Activated T-helper 17 cell treated with anti-CD3 and anti-CD28 coated beads, Interleukin-2, amount 50 U/mL, for 72 hours (primary cell): ENCODE data around the gene PRKCG. TPM values are rescaled to one million over a fixed set of nuclear protein-coding genes. Genes with fewer than 3 reads are reported as not detected.
"Not testable (repeated sequence)": the region's sequence is repeated elsewhere in the genome, so short reads cannot be mapped to it uniquely, and the experiment has no call there.

Experiments used
- ATAC-seq: fragments of 150-1000 bp; cut with Tn5 transposase; replicated peaks from 2 replicates; pipeline ENCODE4 v1.10.0; 2021; ENCODE audit warnings: mild to moderate bottlenecking, moderate library complexity
- H3K27ac Mint-ChIP-seq: one replicate; pipeline ENCODE4 v1.8.0; 2022; ENCODE audit warnings: mixed read lengths
- H3K27me3 Mint-ChIP-seq: one replicate; pipeline ENCODE4 v1.8.0; 2022; ENCODE audit warnings: mixed read lengths
- H3K36me3 Mint-ChIP-seq: one replicate; pipeline ENCODE4 v1.8.0; 2022; ENCODE audit warnings: low read depth, mild to moderate bottlenecking, mixed read lengths
- H3K4me1 Mint-ChIP-seq: one replicate; pipeline ENCODE4 v1.8.0; 2022; ENCODE audit warnings: mixed read lengths
- H3K4me3 Mint-ChIP-seq: one replicate; pipeline ENCODE4 v1.8.0; 2022; ENCODE audit warnings: mild to moderate bottlenecking, mixed read lengths
- H3K9me3 Mint-ChIP-seq: one replicate; pipeline ENCODE4 v1.8.0; 2022; ENCODE audit warnings: mixed read lengths
- total RNA-seq, 2 donors: library from RNA; stranded (reverse); gene quantifications; one replicate each; pipeline ENCODE4 v1.2.3, GENCODE V29; 2022

PRKCG gene
- total RNA-seq, 2 donors from 2014 or later: not detected

DNA sequence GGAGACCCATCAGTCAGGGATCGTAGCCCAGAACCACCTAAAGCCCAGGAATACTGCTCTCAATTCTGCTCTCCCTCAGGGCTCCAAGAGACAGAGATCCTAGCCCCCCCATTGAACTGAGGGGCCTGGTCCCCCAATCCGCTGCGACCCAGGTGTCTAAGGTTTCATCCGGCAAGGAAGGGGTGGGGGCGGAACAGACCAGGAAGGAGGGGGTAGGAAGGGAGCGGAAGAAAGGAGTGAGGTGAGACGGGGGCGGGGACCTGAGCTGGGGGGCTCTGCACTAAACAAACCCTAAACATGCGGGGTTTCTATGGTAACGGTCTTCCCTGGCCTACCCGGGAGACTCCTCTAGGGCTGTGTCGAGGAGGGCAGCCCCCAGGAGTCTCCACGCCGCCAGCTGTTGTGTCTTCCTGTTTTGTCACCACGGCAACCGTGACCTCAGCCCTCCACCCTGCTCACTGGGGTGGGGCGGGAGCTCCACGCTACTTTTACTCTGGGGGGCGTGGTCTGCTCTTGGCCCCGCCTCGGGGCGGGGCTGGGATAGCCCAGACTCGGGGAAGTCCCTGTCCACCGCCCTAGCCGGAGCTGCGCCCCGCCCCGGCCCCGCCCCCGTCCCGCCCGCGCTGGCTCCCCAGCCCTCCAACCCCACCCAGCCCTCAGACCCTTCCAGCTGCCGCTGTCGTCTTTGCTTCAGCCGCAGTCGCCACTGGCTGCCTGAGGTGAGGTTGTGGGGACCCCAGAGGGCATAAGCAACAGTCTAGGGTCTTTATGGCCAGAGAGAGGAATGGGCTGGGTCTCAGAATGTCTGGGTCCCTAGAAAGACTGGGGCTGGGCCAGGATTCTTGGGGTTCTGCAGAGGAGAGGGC, 14.5 kb upstream of the PRKCG start, which contains the start of gene MYADM:
MYADM (plus strand) TSS at position 659 of the 866 bp plus-strand sequence. CDS start 5,647 bp downstream, outside the sequence.
- peak within 1 kb of the TSS; percentile 99 for H3K27ac Mint-ChIP-seq
- no peaks in the 10 kb centered on the region for H3K27me3 Mint-ChIP-seq
- ATAC-seq: peak; percentile 78
- H3K36me3 Mint-ChIP-seq: peaks cover 42% of the 10 kb centered on the region
- H3K4me3 Mint-ChIP-seq: peak within 1 kb of the TSS; percentile 96
- no peaks in the 10 kb centered on the region for H3K9me3 Mint-ChIP-seq
- peaks cover 17% of the 10 kb centered on the region for H3K4me1 Mint-ChIP-seq

DNA sequence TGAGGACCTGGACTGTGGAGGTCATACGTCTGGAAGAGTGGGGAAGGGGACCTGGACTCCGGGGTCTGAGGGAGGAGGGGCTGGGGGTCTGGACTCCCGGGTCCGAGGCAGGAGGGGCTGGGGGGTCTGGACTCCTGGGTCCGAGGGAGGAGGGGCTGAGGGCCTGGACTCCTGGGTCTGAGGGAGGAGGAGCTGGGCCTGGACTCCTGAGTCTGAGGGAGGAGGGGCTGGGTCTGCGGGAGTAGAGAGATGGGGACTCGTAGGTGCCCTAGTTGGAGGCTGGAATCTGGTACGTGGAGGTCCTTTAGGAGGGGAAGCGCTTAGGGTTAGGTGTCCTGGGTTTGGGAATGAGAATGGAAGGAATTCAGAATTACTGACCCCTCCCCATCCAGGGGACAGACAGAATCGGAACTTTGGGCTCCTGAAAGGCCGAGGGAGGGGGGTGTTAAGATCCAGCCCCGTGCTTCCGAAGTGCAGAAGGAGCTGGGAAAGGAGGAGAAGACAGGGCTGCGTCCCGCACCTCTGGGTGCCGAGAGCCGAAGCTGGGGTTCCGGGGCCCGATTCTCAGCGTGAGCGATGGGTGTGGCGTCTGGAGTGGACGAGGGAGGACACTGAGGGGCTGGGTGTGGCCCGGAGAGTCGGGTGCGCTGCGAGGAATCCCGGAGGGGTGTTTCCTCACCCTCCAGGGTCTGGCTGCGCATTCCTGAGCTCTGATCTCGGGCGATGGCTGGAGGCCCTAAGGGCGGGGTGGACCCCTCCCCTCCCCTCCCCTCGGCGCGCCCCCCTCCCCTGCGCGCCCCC, 13.7 kb upstream of the PRKCG start:
- ATAC-seq: peak; percentile 6
- Mint-ChIP-seq H3K9me3 (no peaks in the 10 kb centered on the region), H3K4me1 (peaks cover 21% of the 10 kb centered on the region), H3K36me3 (peaks cover 50% of the 10 kb centered on the region), H3K27ac (peak overlapping the region; percentile 99), H3K27me3 (no peaks in the 10 kb centered on the region), H3K4me3 (peak overlapping the region; percentile 96)

DNA sequence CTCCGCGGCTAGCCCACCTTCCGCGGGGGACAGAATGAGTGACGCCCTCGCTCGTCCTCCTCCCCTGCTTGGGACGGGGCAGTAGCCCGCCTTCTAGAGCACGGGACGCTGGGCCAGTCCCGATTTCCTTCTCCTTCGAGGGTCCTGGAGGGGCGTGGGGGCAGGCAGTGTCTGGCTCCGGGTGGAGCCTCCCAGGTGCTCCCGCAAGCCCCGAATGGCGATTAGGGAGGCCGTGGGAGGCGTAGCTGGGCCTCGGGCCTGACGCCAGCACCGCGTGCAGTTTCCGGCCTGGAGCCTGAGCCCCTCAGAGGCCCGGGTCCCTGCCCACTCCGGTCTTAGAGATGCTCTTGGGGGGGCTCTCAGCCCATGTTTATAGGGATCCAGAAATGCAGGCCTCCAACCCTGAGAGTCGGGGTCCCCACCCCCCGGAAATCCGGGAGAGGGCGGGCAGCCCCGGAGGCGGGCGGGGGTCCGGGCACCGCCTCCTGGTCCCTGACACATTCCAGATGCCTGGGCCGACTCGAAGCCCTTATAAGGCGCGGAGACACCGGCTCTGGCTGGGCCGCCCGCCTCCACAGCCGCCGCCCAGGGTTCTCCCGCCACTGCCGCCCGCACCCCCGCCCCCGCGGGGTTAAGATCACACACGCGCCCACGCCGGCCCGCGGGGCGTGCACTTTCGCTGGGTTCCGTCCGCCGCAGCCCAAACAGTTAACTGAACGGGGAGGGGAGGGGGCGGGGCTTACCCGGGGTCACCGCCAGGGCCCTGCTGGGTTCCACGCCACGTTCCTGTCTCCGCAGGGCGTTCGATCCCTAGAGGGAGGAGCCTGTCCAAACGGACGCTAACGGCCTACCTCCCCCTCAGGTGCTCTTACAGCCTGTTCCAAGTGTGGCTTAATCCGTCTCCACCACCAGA, 12.8 kb upstream of the PRKCG start:
- H3K36me3 Mint-ChIP-seq: peaks cover 59% of the 10 kb centered on the region
- peaks cover 28% of the 10 kb centered on the region for H3K4me1 Mint-ChIP-seq
- ATAC-seq: peak; percentile 63
- H3K27ac Mint-ChIP-seq: peak overlapping the region; percentile 75
- no peaks in the 10 kb centered on the region for H3K9me3 Mint-ChIP-seq
- peak overlapping the region; percentile 96 for H3K4me3 Mint-ChIP-seq
- no peaks in the 10 kb centered on the region for H3K27me3 Mint-ChIP-seq

DNA sequence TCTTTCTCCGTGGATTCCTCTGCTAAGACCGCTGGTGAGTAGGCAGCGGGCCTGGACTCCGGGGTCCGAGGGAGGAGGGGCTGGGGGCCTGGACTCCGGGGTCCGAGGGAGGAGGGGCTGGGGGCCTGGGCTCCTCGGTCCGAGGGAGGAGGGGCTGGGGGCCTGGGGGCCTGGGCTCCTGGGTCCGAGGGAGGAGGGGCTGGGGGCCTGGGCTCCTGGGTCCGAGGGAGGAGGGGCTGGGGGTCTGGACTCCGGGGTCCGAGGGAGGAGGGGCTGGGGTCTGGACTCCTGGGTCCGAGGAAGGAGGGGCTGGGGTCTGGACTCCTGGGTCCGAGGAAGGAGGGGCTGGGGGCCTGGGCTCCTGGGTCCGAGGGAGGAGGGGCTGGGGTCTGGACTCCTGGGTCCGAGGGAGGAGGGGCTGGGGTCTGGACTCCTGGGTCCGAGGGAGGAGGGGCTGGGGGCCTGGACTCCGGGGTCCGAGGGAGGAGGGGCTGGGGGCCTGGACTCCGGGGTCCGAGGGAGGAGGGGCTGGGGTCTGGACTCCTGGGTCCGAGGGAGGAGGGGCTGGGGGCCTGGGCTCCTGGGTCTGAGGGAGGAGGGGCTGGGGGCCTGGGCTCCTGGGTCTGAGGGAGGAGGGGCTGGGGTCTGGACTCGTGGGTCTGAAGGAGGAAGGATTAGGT, 12.1 kb upstream of the PRKCG start:
- Mint-ChIP-seq H3K27ac (peak overlapping the region; percentile 75), H3K4me3 (peak overlapping the region; percentile 96), H3K36me3 (peaks cover 67% of the 10 kb centered on the region), H3K4me1 (peaks cover 36% of the 10 kb centered on the region)
- not testable (repeated sequence) for ATAC-seq, H3K9me3 Mint-ChIP-seq, H3K27me3 Mint-ChIP-seq

DNA sequence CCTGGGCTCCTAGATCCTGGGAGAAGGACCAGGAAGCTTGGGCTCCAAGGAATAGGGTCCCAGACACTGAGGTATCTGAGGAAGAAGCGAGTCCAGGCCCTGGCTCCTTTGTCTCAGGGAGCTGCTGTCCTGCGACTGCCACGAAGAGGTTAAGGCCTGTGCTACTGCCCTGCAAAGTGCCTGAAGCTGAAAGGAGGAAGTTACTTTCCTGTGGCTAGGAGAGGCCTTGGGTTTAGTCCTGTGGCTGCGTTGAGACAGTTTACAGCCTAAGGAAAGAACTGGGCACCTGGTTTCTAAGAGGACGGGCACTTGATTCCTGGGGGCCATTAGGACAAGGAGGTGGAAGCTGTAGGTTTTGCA, 11.5 kb upstream of the PRKCG start:
- Mint-ChIP-seq H3K4me1 (peaks cover 37% of the 10 kb centered on the region), H3K27me3 (no peaks in the 10 kb centered on the region), H3K9me3 (no peaks in the 10 kb centered on the region), H3K36me3 (peaks cover 72% of the 10 kb centered on the region), H3K4me3 (peak overlapping the region; percentile 47), H3K27ac (peak overlapping the region; percentile 4)
- no peak for ATAC-seq

DNA sequence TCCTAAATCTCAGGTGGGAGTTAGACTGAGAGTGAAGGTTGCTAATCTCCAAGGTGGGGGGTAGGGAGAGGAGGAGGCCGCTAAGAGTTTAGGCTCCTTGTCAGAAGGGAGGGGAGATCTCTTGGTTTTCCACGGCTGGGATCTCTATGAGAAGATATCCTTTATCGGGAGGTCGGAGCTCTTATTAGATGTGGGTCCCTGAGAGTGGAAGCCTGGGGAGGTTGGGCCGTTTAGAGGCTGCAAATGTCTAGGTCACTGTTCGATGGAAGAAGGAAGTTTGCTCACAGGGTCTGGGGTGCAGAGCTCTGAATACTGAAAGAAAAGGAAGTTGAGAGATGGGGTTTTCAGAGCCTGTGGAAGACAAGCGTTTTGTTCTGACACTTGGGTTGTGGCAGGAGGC, 10.5 kb upstream of the PRKCG start:
- Mint-ChIP-seq H3K27ac (peak overlapping the region; percentile 4), H3K9me3 (no peaks in the 10 kb centered on the region), H3K36me3 (peaks cover 82% of the 10 kb centered on the region), H3K4me3 (peak overlapping the region; percentile 47), H3K4me1 (peaks cover 37% of the 10 kb centered on the region), H3K27me3 (no peaks in the 10 kb centered on the region)
- no peak for ATAC-seq

DNA sequence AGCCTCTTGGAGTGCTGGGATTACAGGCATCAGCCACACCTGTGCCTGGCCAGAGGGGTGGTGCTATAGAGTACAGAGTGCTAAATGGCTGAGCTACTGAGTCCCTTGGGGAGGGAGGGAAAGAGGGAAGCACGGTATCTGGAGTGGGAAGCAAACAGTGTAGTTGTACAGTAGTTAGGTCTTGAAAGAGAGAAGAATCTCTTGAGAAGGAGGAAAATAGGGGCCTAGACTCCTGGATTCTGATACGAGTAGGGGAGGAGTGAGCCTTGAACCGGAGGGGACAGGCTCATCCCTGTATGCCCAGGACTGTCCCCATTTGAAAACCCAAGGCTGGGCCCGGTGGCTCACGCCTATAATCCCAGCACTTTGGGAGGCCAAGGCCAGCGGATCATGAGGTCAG, 9.2 kb upstream of the PRKCG start:
- no peaks in the 10 kb centered on the region for H3K27me3 Mint-ChIP-seq
- H3K4me3 Mint-ChIP-seq: peak overlapping the region; percentile 10
- H3K27ac Mint-ChIP-seq: peak overlapping the region; percentile 59
- H3K36me3 Mint-ChIP-seq: peaks cover 78% of the 10 kb centered on the region
- H3K9me3 Mint-ChIP-seq: no peaks in the 10 kb centered on the region
- peaks cover 36% of the 10 kb centered on the region for H3K4me1 Mint-ChIP-seq
- no peak for ATAC-seq

DNA sequence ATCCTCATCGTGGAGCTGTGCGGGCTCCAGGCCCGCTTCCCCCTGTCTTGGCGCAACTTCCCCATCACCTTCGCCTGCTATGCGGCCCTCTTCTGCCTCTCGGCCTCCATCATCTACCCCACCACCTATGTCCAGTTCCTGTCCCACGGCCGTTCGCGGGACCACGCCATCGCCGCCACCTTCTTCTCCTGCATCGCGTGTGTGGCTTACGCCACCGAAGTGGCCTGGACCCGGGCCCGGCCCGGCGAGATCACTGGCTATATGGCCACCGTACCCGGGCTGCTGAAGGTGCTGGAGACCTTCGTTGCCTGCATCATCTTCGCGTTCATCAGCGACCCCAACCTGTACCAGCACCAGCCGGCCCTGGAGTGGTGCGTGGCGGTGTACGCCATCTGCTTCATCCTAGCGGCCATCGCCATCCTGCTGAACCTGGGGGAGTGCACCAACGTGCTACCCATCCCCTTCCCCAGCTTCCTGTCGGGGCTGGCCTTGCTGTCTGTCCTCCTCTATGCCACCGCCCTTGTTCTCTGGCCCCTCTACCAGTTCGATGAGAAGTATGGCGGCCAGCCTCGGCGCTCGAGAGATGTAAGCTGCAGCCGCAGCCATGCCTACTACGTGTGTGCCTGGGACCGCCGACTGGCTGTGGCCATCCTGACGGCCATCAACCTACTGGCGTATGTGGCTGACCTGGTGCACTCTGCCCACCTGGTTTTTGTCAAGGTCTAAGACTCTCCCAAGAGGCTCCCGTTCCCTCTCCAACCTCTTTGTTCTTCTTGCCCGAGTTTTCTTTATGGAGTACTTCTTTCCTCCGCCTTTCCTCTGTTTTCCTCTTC, 8.0 kb upstream of the PRKCG start:
- ATAC-seq: no peak
- H3K4me3 Mint-ChIP-seq: peak overlapping the region; percentile 35
- H3K27ac Mint-ChIP-seq: peak overlapping the region; percentile 55
- H3K9me3 Mint-ChIP-seq: no peaks in the 10 kb centered on the region
- no peaks in the 10 kb centered on the region for H3K27me3 Mint-ChIP-seq
- H3K36me3 Mint-ChIP-seq: peaks cover 69% of the 10 kb centered on the region
- H3K4me1 Mint-ChIP-seq: peaks cover 36% of the 10 kb centered on the region

DNA sequence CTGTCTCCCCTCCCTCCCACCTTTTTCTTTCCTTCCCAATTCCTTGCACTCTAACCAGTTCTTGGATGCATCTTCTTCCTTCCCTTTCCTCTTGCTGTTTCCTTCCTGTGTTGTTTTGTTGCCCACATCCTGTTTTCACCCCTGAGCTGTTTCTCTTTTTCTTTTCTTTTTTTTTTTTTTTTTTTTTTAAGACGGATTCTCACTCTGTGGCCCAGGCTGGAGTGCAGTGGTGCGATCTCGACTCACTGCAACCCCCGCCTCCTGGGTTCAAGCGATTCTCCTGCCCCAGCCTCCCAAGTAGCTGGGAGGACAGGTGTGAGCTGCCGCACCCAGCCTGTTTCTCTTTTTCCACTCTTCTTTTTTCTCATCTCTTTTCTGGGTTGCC, 7.4 kb upstream of the PRKCG start:
- Mint-ChIP-seq H3K9me3 (no peaks in the 10 kb centered on the region), H3K27ac (peak overlapping the region; percentile 55), H3K36me3 (peaks cover 66% of the 10 kb centered on the region), H3K4me1 (peaks cover 36% of the 10 kb centered on the region), H3K4me3 (peak overlapping the region; percentile 35), H3K27me3 (no peaks in the 10 kb centered on the region)
- ATAC-seq: no peak

DNA sequence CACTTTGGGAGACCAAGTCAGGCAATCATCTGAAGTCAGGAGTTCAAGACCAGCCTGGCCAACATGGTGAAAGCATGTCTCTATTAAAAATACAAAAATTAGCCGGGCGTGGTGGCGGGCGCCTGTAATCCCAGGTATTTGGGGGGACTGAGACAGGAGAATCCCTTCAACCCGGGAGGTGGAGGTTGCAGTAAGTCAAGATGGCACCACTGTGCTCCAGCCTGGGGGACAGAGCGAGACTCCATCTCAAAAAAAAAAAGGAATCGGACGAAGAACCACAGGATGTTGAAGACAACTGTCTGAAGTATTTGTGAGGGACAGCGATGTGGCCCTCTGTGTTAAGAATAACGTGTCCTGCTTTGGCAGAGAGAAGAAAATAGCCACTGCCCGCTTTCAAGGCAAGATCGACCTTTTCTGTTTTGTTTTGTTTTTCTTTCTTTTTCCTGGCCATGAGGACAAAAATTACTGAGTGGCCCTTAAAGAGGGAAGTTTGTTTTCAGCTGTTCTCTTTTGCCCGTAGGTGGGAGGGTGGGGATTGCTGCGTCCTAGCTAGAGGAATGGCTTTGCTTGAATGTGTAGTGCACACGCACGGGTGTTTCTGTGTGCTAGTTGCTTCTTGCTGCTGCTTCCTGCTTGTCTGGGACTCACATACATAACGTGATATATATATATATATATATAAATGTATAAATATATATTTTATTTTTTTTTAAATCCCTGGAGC, 6.2 kb upstream of the PRKCG start:
- Mint-ChIP-seq H3K4me3 (no peak overlapping the region), H3K27me3 (no peaks in the 10 kb centered on the region), H3K36me3 (peaks cover 59% of the 10 kb centered on the region), H3K4me1 (peaks cover 36% of the 10 kb centered on the region), H3K27ac (no peak overlapping the region), H3K9me3 (no peaks in the 10 kb centered on the region)
- ATAC-seq: no peak

DNA sequence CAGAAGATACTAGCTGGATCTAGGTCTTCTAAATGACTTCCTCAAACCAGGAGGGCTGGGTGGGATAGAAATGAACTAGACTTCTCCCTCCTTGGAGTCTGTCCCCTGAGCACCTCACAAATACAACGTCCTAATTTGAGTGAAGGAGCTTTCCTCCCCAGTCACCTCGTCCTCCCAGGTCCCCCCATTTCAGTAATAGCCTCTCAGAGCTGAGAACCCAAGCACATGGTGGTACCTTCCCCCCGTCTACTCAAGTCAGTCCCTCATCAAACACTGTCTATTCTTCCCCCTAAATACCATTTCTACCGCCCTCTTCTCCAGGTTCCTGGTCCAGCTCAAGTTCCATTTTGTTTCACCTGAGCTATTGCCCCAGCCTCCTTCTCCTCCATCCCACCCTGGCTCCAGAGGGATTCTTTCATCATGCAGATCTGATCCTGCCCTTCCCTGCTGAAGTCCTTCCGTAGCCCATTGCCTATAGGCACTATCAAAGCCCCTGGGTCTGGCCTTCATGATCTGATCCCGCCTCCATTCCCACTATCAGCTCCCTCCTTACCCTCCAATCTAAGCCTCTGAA, 5.3 kb upstream of the PRKCG start:
- no peak overlapping the region for H3K27ac Mint-ChIP-seq

DNA sequence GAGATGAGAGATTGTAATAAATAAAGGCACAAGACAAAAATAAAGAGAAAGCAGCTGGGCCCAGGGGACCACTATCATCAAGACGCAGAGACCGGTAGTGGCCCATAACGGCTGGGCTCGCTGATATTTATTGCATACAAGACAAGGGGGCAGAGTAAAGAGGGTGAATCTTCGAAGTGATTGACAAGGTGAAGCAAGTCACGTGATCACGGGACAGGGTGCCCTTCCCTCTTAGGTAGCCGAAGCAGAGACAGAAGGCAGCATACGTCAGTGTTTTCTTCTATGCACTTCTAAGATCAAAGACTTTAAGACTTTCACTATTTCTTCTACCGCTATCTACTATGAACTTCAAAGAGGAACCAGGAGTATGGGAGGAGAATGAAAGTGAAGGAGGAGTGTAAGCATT, 4.6 kb upstream of the PRKCG start:
- Mint-ChIP-seq H3K36me3 (peaks cover 43% of the 10 kb centered on the region), H3K4me1 (peaks cover 28% of the 10 kb centered on the region), H3K27me3 (no peaks in the 10 kb centered on the region), H3K9me3 (no peaks in the 10 kb centered on the region), H3K4me3 (peak overlapping the region; percentile 18), H3K27ac (no peak overlapping the region)
- ATAC-seq: no peak

More for the DNA sequence above, 5.3 kb upstream of the PRKCG start:
- peaks cover 29% of the 10 kb centered on the region for H3K4me1 Mint-ChIP-seq
- H3K27me3 Mint-ChIP-seq: no peaks in the 10 kb centered on the region
- no peak for ATAC-seq
- H3K4me3 Mint-ChIP-seq: peak overlapping the region; percentile 18
- H3K9me3 Mint-ChIP-seq: no peaks in the 10 kb centered on the region
- peaks cover 49% of the 10 kb centered on the region for H3K36me3 Mint-ChIP-seq
